ENCODE data around the gene OR5H15. TPM values are rescaled to one million over a fixed set of nuclear protein-coding genes. Genes with fewer than 3 reads are reported as not detected.

The OR5H15 gene
- total RNA-seq, 1 donor = not detected

DNA sequence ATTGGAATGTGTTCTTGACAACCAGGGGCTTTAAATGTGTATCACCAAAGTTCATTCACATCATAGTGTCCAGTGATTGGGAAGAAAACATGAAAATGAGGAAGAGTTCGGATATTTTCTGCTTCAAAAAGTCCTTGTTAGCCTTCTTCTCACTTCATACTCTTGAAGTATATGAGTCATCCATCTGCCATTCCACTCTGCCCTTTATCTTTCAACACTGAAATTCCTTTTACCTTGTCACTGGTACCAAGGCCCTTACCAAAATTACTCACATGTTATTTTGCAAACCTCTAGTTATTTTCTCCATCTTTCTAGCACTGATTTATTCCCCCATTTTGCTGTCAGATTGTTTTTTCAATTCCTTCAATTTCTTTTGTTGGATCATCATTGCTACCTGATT is 32.5 kb downstream of the OR5H15 start:
- TF ChIP-seq, protein P1, sequence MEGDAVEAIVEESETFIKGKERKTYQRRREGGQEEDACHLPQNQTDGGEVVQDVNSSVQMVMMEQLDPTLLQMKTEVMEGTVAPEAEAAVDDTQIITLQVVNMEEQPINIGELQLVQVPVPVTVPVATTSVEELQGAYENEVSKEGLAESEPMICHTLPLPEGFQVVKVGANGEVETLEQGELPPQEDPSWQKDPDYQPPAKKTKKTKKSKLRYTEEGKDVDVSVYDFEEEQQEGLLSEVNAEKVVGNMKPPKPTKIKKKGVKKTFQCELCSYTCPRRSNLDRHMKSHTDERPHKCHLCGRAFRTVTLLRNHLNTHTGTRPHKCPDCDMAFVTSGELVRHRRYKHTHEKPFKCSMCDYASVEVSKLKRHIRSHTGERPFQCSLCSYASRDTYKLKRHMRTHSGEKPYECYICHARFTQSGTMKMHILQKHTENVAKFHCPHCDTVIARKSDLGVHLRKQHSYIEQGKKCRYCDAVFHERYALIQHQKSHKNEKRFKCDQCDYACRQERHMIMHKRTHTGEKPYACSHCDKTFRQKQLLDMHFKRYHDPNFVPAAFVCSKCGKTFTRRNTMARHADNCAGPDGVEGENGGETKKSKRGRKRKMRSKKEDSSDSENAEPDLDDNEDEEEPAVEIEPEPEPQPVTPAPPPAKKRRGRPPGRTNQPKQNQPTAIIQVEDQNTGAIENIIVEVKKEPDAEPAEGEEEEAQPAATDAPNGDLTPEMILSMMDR (IDR thresholded peaks at IDR 0.05; ENCODE audit: insufficient read depth, low read length) = no peak
- H3K4me3 ChIP-seq (ENCODE audit: low read depth, low read length) = no peak overlapping the region
- DNase-seq (ENCODE audit: low read depth) = no peak

DNA sequence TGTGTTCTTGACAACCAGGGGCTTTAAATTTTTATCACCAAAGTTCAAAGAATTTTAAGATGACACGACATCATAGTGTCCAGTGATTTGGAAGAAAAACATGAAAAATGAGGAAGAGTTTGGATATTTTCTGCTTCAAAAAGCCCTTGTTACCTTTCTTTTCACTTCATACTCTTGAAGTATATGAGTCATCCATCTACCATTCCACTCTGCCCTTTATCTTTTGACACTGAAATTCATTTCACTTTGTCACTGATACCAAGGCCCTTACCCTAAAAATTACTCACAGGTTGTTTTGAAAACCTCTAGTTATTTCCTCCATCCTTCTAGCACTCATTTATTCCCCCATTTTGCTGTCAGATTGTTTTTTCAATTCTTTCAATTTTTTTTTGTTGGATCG is 42.7 kb downstream of the OR5H15 start:
- no peak for DNase-seq (ENCODE audit: low read depth)
- H3K4me3 ChIP-seq (ENCODE audit: low read depth, low read length) = no peak overlapping the region
- TF ChIP-seq, protein P1 (IDR thresholded peaks at IDR 0.05; ENCODE audit: insufficient read depth, low read length) = no peak

DNA sequence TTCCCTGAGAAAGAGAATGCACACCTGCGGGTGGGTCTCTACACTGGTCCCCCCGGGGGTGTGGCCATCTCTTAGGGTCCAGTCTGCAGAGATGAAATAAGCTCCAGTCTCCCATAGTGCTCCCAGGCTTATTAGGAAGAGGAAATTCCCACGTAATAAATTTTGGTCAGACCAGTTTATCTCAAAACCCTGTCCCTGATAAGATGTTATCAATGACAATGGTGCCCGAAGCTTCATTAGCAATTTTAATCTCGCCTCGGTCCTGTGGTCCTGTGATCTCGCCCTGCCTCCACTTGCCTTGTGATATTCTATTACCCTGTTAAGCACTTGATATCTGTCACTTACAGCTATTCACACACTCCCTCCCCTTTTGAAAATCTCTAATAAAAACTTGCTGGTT is 46.8 kb downstream of the OR5H15 start:
- H3K4me3 ChIP-seq (ENCODE audit: low read depth, low read length) = no peak overlapping the region
- TF ChIP-seq, protein P1 (IDR thresholded peaks at IDR 0.05; ENCODE audit: insufficient read depth, low read length) = no peak
- no peak for DNase-seq (ENCODE audit: low read depth)

DNA sequence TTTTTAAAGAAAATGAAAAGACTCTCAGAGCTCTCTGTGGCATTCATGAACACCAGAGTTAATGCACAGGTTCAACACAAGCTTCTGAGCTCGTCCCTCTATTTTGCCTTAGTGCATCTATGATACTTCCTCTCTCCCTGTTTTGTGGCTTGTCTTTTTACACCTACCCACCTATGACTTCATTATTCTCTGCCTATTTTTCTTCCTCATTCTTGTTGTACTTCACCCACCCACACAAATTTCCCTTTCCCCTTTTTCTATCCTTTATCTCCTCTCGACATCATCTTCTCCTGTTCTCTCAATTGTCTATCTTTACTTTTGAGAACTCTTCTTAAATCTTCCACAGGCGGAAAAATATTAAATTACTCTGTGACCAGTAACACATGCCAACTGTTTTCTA is 48.6 kb downstream of the OR5H15 start:
- TF ChIP-seq, protein P1 (IDR thresholded peaks at IDR 0.05; ENCODE audit: insufficient read depth, low read length) = no peak

More for the DNA sequence above, 48.6 kb downstream of the OR5H15 start:
- no peak for DNase-seq (ENCODE audit: low read depth)
- no peak overlapping the region for H3K4me3 ChIP-seq (ENCODE audit: low read depth, low read length)

Other genes with a start within 250 kb of the OR5H15 start
- gene RIOX2, start 194.3 kb upstream of the OR5H15 start, total RNA-seq (ENCODE audit: low replicate concordance) = 7.5 and 32.7 TPM in 2 replicates
- gene GABRR3, start 131.4 kb upstream of the OR5H15 start, total RNA-seq (ENCODE audit: low replicate concordance) = not detected in 2 replicates
- not detected in 2 replicates for gene OR5AC2, start 79.5 kb upstream of the OR5H15 start, total RNA-seq (ENCODE audit: low replicate concordance)
- gene OR5H1, start 36.0 kb upstream of the OR5H15 start, total RNA-seq (ENCODE audit: low replicate concordance) = not detected in 2 replicates
- not detected in 2 replicates for gene OR5H14, start 19.2 kb upstream of the OR5H15 start, total RNA-seq (ENCODE audit: low replicate concordance)
- not detected in 2 replicates for gene OR5H6, start 97.5 kb downstream of the OR5H15 start, total RNA-seq (ENCODE audit: low replicate concordance)
- not detected in 2 replicates for gene OR5H2, start 115.8 kb downstream of the OR5H15 start, total RNA-seq (ENCODE audit: low replicate concordance)
- gene OR5K4, start 187.2 kb downstream of the OR5H15 start, total RNA-seq (ENCODE audit: low replicate concordance) = not detected in 2 replicates
- gene OR5K3, start 224.0 kb downstream of the OR5H15 start, total RNA-seq (ENCODE audit: low replicate concordance) = not detected in 2 replicates